ENCODE measurements around the gene IRAK1.

IRAK1 gene

GRCh38 chrX:154019061-154019621 lies 561 bp downstream of the IRAK1 start:
- no peak for DNase-seq (ENCODE audit: low read depth in 2 of 2)

GRCh38 chrX:154018518-154019060 lies 1.1 kb downstream of the IRAK1 start:
- no peak for DNase-seq (ENCODE audit: low read depth in 2 of 2)

DNA sequence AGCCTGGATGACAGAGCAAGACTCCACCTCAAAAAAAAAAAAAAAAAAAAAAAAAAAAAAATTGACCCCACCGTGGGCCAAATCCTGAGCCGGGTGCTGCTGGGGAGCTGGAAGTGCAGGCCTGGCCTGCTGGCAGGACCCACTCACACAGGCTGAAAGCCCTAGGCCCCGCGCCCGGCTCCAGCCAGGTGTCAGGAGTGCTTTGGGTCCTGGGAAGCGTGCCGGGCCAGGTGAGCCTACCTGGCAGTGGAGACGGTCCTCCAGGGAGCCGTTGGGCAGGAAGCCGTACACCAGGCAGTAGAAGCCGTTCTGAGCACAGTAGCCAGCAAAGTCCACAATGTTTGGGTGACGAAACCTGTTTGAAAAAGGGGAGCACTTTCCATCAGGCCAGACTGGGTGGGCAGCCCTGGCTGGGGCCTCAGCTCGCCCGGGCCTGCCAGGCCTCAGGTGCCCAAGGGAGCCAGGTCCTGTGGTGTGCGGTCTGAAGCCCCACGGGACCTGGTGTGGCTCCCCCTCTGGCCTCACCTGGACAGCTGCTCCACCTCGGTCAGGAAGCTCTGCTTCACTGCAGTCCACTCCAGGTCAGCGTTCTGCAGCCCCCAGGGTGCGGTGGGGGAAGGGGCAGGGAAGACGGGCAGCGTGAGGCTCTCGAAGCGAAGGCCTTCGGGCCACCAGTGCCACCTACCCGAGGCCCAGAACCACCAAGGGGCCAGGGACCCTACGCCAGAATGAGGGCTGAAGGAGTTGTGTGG lies 1.8 kb downstream of the IRAK1 start:
- DNase-seq (ENCODE audit: low read depth in 2 of 2), result no peak

DNA sequence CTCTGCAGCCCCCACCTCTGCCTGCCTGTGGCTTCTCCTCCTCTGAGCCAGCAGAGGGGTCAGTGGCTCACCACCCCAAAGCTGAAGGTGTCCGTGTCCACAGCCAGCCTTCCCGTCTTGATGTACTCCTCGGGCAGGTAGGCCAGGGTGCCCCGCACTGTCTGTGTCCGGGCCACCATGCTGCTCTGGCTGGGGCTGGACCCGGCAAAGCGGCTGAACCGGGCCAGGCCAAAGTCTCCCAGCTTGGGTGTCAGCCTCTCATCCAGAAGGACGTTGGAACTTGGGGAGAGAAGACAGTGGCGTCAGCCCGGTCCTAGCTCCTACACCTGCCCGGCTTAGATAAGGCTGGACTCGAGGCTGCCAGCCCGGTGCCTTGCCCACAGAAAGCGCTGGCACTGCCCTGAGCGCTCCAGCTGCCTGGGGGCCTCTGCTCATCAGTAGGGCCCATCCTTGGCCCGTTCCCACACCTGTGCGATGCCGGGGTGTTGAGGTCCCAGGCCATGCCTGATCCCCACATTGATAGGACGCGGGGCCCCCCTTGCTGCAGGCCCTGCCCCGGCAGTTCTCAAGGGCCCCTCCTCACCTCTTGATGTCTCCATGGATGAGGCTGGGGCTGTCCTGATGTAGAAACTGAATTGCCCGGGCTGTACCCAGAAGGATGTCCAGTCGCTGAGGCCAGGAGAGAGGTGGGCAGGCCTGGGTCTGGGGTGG lies 3.2 kb downstream of the IRAK1 start:
- no peak for DNase-seq (ENCODE audit: low read depth in 2 of 2)

GRCh38 chrX:154015581-154016264 lies 4.0 kb downstream of the IRAK1 start:
- no peak for DNase-seq (ENCODE audit: low read depth in 2 of 2)

- DNase-seq (ENCODE audit: low read depth in 2 of 2), result no peak
Measured at GRCh38 chrX:154014429-154015380, 5.0 kb downstream of the IRAK1 start.

- no peak for DNase-seq (ENCODE audit: low read depth in 2 of 2)
Measured at GRCh38 chrX:154013614-154014360, 5.9 kb downstream of the IRAK1 start.

GRCh38 chrX:154013001-154013421 lies 6.7 kb downstream of the IRAK1 start:
- no peak for DNase-seq (ENCODE audit: low read depth in 2 of 2)

DNA sequence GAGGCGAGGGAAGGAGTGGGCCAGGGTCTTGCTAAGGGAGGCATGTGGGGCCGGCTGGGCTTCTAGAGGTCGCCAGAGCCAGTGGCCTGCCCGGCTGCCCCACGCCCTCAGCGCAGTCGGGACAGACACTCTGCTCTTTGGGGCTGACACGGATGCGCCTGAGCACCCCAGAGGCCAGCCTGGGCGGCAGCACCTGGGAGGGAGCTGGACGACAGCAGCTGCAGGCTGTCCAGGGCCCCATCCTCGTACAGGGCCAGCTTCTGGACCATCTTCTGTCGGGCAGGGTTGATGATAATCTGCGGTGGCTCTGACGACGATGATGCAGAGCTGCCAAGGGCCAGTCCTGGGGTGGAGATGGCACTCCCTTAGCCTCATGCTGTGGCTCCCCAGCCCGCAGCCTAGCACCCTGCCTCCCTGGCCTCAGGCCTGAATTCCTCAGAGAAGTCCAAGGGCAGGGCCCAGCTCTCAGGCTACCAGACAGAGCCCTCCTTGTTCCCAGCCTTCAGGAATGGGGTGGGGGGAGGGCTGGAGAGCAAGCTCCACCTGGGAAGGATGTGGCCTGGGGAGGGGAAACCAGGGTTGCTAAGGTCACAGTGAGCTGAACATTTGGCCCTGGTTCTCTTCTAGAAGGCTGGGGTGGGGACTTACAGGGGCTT lies 7.2 kb downstream of the IRAK1 start:
- no peak for DNase-seq (ENCODE audit: low read depth in 2 of 2)

- no peak for DNase-seq (ENCODE audit: low read depth in 2 of 2)
Measured at GRCh38 chrX:154011376-154012335, 8.0 kb downstream of the IRAK1 start.

DNA sequence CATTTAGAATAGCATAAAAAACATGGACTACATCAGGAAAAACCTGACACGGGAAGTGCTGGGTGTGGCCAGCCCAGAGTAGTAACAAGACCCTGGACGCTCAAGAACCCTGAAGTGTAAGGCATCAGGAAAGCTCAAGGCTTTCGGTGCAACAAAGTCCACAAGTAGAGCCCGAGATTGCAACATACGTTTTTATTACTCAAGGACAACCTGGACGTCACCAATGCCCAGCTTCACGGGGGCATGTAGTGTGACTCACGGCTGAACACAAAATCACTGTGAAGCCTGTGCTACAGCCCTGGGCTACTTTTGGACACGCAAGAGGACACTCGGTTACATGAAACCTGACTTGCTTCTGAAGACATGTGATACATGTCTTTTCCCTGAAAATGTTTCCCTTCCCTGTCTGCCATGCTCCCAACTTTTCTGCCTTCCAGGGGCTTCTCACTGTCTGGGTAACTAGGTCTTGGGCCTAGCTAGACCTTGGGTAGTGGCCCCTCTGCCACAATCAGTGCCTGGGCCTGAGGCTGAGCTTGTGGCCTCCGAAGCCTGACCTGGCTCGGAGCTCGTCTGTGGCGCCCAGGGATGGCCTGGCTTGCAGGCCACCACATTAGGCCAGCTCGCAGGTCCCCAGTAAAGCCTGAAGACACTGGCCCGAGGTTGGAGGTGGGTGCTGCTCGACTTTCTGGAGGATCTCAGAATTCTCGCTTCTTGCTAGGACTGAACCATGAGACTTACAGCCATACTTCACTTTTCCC lies 9.2 kb downstream of the IRAK1 start:
- DNase-seq (ENCODE audit: low read depth in 2 of 2), result no peak

DNA sequence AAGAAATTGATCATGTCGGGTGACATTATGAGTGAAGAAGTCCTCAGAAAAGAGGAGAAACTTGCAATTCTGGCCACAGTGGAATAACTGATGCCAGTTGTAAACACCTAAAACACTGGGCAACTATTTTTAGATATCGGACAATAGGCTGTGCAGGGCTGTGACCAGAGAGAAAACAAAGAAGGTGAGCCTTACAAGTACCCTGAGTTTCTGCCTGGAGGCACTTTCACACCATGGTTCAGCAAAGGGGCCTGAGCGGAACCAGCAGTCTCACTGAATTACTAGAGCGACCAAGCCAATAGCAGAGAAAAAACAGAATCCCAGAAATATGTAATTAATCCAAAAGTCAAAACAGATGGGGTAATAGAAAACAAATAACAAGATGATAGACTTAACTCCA lies 11.2 kb downstream of the IRAK1 start:
- no peak for DNase-seq (ENCODE audit: low read depth in 2 of 2)

- DNase-seq (ENCODE audit: low read depth in 2 of 2), result no peak
Measured at GRCh38 chrX:154006947-154007346, 12.8 kb downstream of the IRAK1 start.

- no peak for DNase-seq (ENCODE audit: low read depth in 2 of 2)
Measured at GRCh38 chrX:154004315-154004714, 15.4 kb downstream of the IRAK1 start.

DNA sequence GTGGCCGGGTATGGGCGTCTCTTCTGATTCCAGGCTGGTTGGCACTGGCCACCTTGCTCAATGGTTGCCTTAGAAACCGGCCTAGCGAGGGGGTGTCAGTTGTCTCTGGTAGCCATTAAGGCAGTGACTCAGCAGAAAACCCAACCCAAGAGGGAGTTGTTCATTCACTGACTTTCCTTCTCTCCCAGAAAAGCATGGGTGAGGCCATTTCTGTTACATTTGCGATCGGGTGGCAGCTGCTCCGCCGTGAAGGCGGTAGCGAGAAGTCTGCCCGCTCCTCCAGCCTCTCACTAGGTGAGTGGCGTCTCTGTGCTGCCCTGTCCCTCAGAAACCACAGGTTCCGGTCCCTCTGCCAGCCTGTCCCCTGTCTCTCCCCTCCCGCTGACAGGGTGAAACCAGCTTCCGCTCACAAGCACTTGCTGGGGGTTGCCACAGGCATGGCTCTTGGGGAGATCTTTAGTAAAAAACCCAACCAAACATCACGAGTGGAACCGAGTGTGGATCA lies 17.4 kb downstream of the IRAK1 start:
- DNase-seq (ENCODE audit: low read depth in 2 of 2), result peak; percentile 20 to 26

DNA sequence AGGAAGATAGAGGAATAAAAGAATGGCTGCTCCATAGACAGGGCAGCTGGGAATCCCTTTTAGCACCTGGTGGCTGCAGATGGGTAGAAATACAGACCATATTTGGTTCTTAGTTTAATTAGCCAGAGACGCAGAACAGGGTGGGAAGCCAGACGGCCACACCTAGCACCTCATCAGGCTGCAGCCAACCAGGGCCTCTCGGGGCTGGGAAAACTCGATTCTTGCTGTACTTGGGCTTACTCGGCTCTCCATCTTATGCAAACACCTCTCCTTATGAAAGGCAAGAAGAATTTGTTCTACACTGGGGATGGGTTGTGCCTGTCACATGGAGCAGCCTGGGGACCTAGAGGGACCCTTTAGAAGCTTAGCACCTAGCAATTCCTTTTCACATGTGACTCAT lies 19.7 kb downstream of the IRAK1 start:
- no peak for DNase-seq (ENCODE audit: low read depth in 2 of 2)

- DNase-seq (ENCODE audit: low read depth in 2 of 2), result no peak
Measured at GRCh38 chrX:153999359-154000037, 20.2 kb downstream of the IRAK1 start.
